Measurements from ENCODE around the gene ZFYVE28. TPM values are rescaled to one million over a fixed set of nuclear protein-coding genes. Genes with fewer than 3 reads are reported as not detected.

The ZFYVE28 gene
- total RNA-seq, 1 donor from 2014 or later, result 0.44 TPM

GRCh38 chr4:2428496-2429213 lies 10.2 kb upstream of the ZFYVE28 start:
- H3K4me3 Mint-ChIP-seq (ENCODE audit: unreplicated experiment), result peak overlapping the region; percentile 26
- H3K27me3 Mint-ChIP-seq (ENCODE audit: unreplicated experiment), result peaks cover 9% of the 10 kb centered on the region
- H3K36me3 Mint-ChIP-seq (ENCODE audit: low read depth, unreplicated experiment), result peaks cover 3% of the 10 kb centered on the region
- H3K4me1 Mint-ChIP-seq (ENCODE audit: unreplicated experiment), result no peaks in the 10 kb centered on the region
- no peaks in the 10 kb centered on the region for H3K9me3 Mint-ChIP-seq (ENCODE audit: unreplicated experiment)
- no peak for TF ChIP-seq CTCF (IDR thresholded peaks at IDR 0.05; ENCODE audit: unreplicated experiment)
- no peak overlapping the region for H3K27ac Mint-ChIP-seq (ENCODE audit: unreplicated experiment)
- DNase-seq (ENCODE audit: low spot score), result no peak

DNA sequence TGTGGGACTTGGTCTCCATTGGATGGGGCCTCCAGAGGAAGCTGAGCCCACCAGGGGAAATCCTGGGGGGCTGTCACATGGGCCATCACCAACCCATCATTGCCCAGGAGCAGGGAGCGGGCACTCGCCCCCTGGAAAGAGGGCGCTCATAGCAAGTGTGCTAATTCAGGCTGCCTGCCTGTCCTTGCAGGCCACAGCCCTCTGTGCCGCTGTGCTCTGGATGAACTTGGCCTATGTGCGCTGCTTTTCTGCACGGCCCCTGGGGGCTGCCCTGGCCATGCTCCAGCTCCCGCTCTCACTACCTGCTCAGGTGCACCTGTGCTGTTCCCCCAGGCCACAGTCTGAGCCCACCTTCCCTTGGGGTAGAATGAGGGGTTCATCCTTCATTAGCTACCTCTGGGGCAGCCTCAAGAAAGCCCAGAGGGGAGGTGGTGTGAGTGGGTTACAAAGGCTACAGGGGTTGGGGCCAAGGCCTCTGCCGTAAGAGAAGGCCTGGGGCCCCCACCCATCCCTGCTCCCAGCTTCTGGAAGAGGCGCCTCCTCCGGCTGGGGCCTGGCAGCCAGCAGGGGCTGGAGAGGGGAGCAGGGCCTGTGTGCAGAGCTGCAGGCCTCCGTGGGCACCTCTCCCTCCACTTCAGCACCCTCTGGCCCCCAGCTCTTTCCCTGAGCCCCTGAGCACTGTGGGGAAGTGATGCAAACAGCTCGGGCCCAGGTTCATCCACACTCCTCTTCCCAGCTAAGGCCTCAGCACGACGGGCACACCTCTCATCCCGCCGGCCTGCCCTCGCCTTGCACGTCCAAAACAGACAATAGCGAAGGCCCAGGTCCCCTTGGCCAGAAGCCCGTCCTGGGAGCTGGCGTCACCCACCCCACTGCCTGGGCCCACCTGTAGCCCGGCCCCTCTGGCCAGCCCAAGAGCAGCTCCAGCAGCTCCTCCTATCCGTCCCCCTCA lies 9.2 kb upstream of the ZFYVE28 start:
- TF ChIP-seq CTCF (IDR thresholded peaks at IDR 0.05; ENCODE audit: unreplicated experiment), result no peak
- Mint-ChIP-seq H3K4me1 (ENCODE audit: unreplicated experiment) (no peaks in the 10 kb centered on the region), H3K9me3 (ENCODE audit: unreplicated experiment) (no peaks in the 10 kb centered on the region), H3K36me3 (ENCODE audit: low read depth, unreplicated experiment) (peaks cover 3% of the 10 kb centered on the region), H3K27ac (ENCODE audit: unreplicated experiment) (no peak overlapping the region), H3K27me3 (ENCODE audit: unreplicated experiment) (peaks cover 8% of the 10 kb centered on the region), H3K4me3 (ENCODE audit: unreplicated experiment) (no peak overlapping the region)
- no peak for DNase-seq (ENCODE audit: low spot score)

GRCh38 chr4:2426711-2427275 lies 8.3 kb upstream of the ZFYVE28 start:
- Mint-ChIP-seq H3K27ac (ENCODE audit: unreplicated experiment) (no peak overlapping the region), H3K36me3 (ENCODE audit: low read depth, unreplicated experiment) (peaks cover 3% of the 10 kb centered on the region), H3K4me1 (ENCODE audit: unreplicated experiment) (no peaks in the 10 kb centered on the region), H3K4me3 (ENCODE audit: unreplicated experiment) (no peak overlapping the region), H3K27me3 (ENCODE audit: unreplicated experiment) (peaks cover 8% of the 10 kb centered on the region), H3K9me3 (ENCODE audit: unreplicated experiment) (no peaks in the 10 kb centered on the region)
- no peak for TF ChIP-seq CTCF (IDR thresholded peaks at IDR 0.05; ENCODE audit: unreplicated experiment)
- no peak for DNase-seq (ENCODE audit: low spot score)

- Mint-ChIP-seq H3K27me3 (ENCODE audit: unreplicated experiment) (peaks cover 8% of the 10 kb centered on the region), H3K9me3 (ENCODE audit: unreplicated experiment) (no peaks in the 10 kb centered on the region), H3K27ac (ENCODE audit: unreplicated experiment) (no peak overlapping the region), H3K4me3 (ENCODE audit: unreplicated experiment) (no peak overlapping the region), H3K4me1 (ENCODE audit: unreplicated experiment) (no peaks in the 10 kb centered on the region), H3K36me3 (ENCODE audit: low read depth, unreplicated experiment) (peaks cover 3% of the 10 kb centered on the region)
- no peak for TF ChIP-seq CTCF (IDR thresholded peaks at IDR 0.05; ENCODE audit: unreplicated experiment)
- DNase-seq (ENCODE audit: low spot score), result no peak
Measured at GRCh38 chr4:2426069-2426397, 7.6 kb upstream of the ZFYVE28 start.

Data from endothelial cell (in vitro differentiated cells).